ENCODE measurements around the gene MTUS2.

MTUS2 gene

GRCh38 chr13:28820099-28821051 is at the start of gene MTUS2:
Gene MTUS2 (plus strand): TSS chr13:28820339.
- DNase-seq = no peak

GRCh38 chr13:28778308-28779215 is 41.6 kb upstream of the MTUS2 start:
- DNase-seq = no peak

- no peak for DNase-seq
Observed at GRCh38 chr13:28792992-28793391, 27.1 kb upstream of the MTUS2 start.

- no peak for DNase-seq
Observed at GRCh38 chr13:28794396-28794795, 25.7 kb upstream of the MTUS2 start.

- DNase-seq = no peak
Observed at GRCh38 chr13:28796938-28797257, 23.2 kb upstream of the MTUS2 start.

- DNase-seq = no peak
Observed at GRCh38 chr13:28805193-28805819, 14.8 kb upstream of the MTUS2 start.

- DNase-seq = no peak
Observed at GRCh38 chr13:28817204-28817603, 2.9 kb upstream of the MTUS2 start.

- no peak for DNase-seq
Observed at GRCh38 chr13:28819046-28819730, 951 bp upstream of the MTUS2 start.

GRCh38 chr13:28819735-28820098 is 422 bp upstream of the MTUS2 start:
- peak in 1 of 2 donors; percentile 38 for DNase-seq

GRCh38 chr13:28822151-28822550 is 2.0 kb downstream of the MTUS2 start:
- no peak for DNase-seq

GRCh38 chr13:28822801-28823200 is 2.7 kb downstream of the MTUS2 start:
- no peak for DNase-seq

GRCh38 chr13:28825379-28825778 is 5.2 kb downstream of the MTUS2 start:
- DNase-seq = no peak

GRCh38 chr13:28826368-28826767 is 6.2 kb downstream of the MTUS2 start:
- no peak for DNase-seq

GRCh38 chr13:28830580-28830979 is 10.4 kb downstream of the MTUS2 start:
- no peak for DNase-seq

- DNase-seq = no peak
Observed at GRCh38 chr13:28831117-28831516, 11.0 kb downstream of the MTUS2 start.

- DNase-seq = no peak
Observed at GRCh38 chr13:28837111-28837510, 17.0 kb downstream of the MTUS2 start.

GRCh38 chr13:28843639-28844038 is 23.5 kb downstream of the MTUS2 start:
- DNase-seq = no peak

GRCh38 chr13:28849441-28849840 is 29.3 kb downstream of the MTUS2 start:
- DNase-seq = no peak

GRCh38 chr13:28850226-28850625 is 30.1 kb downstream of the MTUS2 start:
- no peak for DNase-seq

- DNase-seq = no peak
Observed at GRCh38 chr13:28851422-28851821, 31.3 kb downstream of the MTUS2 start.

GRCh38 chr13:28854657-28855056 is 34.5 kb downstream of the MTUS2 start:
- DNase-seq = no peak

GRCh38 chr13:28856287-28856686 is 36.1 kb downstream of the MTUS2 start:
- DNase-seq = no peak

- DNase-seq = no peak
Observed at GRCh38 chr13:28859069-28859468, 38.9 kb downstream of the MTUS2 start.

Data from CD4-positive, alpha-beta T cell treated with Interleukin-4 for 1 hour (primary cell).